HuH-7 (cell line): ENCODE data around the gene HTRA1.

Experiments
- DNase-seq: peaks from one replicate; pipeline ENCODE4 v3.0.0; 2011; ENCODE audit warnings: low spot score

Gene HTRA1

DNA sequence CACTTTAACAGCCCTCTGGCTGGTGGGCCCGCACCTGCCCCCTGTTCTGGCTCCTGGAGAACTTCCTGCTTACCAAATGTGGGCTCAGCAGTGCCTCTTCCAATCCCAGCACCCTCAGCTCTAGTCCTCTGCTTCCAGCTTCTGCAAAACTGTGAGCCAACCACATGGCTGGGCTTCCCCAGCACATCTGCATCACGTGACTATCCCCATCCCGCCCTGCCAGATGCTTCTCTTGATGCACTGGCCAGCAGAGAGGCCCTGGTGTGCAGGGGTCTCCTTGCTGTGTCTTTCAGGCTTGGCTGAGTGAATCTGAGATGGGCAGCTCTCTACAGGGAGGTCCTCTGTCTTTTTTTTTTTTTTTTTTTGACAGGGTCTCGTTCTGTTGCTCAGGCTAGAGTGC is 55.4 kb downstream of the HTRA1 start:
- no peak for DNase-seq

GRCh38 chr10:122519144-122519543 is 57.8 kb downstream of the HTRA1 start:
- no peak for DNase-seq

DNA sequence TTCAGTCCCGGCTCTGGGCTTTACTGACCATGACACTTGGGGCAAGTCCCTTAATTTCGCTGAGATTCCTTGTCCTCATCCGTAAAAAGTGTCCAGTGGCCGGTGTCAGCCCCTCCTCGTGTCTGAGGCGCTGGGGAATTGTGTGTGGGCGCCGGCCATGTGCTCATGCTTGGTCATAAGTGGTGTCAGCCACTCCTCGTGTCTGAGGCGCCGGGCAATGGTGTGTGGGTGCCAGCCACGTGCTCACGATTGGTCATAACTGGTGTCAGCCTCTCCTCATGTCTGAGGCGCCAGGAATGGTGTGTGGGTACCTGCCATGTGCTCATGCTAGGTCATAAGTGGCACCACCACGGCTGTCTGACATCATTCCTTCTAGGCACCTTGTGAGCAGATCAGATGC is 58.5 kb downstream of the HTRA1 start:
- no peak for DNase-seq

DNA sequence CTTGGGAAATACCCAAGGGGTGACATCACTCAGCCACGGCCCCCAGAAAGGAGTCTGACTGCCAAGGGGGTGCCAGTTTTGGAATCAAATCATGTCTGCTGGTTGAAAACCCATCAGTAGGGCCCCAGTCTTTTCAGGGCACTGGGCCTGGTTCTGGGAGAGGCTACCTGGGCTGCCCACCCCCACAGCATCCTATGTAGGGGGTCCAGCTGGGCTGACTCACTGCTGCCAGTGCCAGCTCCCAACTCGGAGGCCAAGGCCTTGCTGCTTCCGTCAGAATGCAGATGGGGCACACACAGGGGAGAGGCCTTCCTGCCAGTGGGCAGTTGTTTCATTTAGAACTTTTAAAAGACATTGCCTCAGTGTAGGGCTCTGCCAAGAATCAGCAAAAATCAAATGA is 59.7 kb downstream of the HTRA1 start:
- DNase-seq = no peak

DNA sequence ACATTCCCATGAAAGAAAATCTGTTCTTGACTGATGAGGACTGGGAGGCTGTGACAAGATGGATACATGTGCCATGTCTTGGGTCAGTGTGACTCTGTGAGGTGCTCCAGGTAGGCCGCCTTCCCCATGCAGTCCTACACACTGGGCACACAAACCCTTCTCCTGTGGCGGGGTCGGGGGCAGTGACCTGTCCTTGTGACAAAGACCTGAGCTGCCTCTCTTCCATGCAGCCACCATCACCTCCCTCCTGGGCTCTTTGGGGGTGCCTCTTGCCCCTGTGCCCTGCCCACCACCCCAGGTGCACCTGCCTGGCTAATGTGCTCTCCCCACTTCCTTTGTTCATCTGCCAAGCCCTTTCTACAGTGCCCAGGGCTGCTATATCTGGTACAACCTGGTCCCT is 63.5 kb downstream of the HTRA1 start:
- DNase-seq = no peak

DNA sequence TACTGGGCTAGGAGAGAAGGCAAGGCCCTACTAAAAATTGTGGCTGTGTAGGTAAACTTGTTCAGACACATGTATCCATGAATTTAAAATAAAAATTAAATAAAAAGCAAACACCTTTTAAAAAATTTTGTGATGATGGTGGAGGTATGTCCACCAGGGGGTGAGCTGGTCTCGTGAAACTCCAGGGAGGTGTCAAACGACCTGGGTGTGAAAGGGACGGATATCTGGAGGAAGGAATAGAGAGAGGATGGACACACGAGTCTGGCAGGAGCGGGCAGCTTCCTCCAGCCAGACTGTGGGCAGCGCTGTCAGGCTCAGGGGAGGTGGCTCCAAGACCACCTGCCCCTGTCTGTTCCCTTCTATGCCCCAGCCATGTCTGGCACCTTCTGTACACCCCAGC is 64.4 kb downstream of the HTRA1 start:
- peak; percentile 78 for DNase-seq

GRCh38 chr10:122526892-122527291 is 65.5 kb downstream of the HTRA1 start:
- no peak for DNase-seq

DNA sequence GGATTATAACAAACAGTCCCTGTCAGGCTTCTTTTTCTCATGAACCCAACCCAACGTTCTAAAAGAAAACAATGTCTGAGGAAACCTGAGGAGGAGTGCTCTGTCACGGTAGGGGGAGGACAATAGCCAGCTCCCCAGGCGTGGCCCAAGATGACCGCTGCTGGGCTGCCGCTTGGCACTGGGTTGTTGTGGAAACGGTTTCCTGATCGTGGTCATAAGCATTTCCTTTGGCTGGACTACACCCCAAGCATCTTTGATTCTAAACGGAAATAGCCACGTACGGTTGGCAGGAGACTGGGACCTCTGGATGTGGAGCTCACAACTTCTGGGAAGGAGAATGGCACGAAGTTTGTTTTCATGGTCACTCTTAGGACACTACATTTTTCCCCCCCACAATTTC is 68.8 kb downstream of the HTRA1 start:
- DNase-seq = no peak

DNA sequence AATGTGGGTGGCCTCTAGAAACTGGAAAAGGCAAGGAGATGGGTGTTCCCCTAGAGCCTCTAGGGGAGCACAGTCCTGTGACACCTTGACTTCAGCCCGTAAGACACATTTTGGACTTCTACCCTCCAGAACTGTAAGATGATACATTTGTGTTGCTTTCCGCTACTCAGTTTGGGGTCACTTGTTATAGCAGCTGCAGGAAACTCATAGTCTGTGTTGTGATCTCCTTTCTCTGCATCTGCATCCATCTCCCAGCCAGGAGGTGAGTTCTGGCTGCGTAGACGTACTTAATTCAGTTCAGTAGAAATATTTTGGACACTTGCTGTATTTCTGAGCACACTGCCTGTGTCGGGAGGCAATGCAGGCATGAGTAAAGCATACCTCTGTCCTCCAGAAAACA is 69.9 kb downstream of the HTRA1 start:
- DNase-seq = no peak

DNA sequence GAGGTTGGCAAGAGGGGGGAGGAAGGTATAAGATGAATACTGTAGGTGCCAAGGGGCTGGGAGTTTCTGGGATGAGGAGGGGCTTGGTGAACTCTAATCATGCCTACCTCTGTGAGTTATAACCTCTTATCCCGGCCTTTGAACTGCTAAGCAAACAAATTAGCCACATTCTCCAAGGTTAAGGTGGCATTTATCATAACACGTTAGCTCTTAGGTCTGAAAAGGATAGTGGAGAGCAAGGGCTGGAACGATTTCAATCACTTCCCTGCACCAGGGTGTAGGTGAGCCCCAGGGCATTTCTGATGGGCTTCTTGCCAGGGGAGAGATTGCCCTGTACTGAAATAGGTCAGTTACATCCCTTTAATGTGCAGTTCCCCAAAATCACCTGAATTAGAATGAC is 70.6 kb downstream of the HTRA1 start:
- no peak for DNase-seq

GRCh38 chr10:122532601-122533296 is 71.4 kb downstream of the HTRA1 start:
- DNase-seq = no peak

DNA sequence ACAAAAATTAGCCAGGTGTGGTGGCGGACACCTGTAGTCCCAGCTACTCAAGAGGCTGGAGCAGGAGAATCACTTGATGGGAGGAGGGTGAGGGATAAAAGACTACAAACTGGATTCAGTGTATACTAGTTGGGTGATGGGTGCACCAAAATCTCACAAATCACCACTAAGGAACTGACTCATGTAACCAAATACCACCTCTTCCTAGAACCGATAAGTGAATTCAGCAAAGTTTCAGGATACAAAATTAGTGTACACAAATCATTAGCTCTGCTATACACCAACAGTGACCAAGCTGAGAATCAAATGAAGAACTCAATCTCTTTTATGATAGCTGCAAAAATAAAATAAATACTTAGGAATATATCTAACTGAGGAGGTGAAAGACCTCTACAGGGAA is 76.2 kb downstream of the HTRA1 start:
- no peak for DNase-seq

- no peak for DNase-seq
Measured at GRCh38 chr10:122541541-122542002, 80.2 kb downstream of the HTRA1 start.

- DNase-seq = no peak
Measured at GRCh38 chr10:122543676-122544445, 82.5 kb downstream of the HTRA1 start.

DNA sequence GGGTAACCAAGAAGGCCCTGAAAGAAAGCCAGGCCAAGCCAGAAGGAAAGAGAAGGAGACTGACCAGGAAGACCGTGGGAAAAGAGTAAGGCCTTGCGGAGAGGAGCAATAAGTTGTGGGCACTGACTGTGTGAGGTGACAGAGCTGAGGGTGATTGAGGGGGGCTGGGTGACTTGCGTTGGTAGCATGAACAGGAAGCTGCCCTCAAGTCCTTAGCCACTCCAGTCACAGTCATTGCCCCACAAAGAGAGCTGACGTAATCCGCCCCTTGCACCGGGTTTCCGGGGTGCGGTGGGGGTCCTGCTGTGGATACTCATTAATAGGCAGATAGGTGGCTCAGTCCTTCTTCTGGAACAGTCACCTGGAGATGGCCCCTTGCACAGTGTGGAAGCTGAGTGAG is 83.1 kb downstream of the HTRA1 start:
- no peak for DNase-seq

DNA sequence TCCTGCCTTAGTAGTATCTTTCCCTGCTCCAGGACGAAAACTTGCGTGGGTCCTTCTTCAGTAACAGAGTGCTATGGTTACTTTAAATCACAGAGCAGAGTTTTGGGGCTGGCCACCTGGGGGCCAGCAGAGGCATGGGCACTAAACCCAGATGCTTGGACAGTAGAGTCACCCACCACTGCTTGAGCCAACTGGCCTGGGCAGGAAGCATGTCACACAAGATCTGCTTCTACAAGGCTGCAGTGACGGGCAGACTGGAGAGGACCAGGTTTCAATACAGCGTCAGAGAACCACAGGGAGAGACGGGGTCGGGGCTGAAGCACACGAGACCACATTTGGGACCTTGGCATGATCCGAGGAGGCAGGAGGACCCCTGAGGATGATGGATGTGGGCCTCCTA is 84.9 kb downstream of the HTRA1 start:
- no peak for DNase-seq

GRCh38 chr10:122548407-122549085 is 87.2 kb downstream of the HTRA1 start:
- no peak for DNase-seq

GRCh38 chr10:122549636-122550035 is 88.3 kb downstream of the HTRA1 start:
- no peak for DNase-seq

DNA sequence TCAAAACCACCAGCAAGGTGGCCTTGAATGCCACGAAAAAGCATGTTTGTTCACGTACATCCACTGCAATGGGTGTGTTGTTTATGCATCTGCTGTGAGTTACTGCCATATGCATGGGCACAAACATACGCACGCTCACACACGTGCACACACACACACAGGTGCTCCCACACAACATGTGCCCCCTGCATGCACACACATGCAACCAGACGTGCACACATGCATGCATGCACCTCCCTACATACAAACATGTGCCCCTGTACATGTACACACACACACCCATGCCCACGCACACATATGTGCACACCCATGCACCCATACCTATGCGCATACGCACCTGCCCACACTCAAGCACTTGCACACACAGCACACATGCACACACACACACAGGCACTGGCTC is 89.1 kb downstream of the HTRA1 start:
- no peak for DNase-seq

DNA sequence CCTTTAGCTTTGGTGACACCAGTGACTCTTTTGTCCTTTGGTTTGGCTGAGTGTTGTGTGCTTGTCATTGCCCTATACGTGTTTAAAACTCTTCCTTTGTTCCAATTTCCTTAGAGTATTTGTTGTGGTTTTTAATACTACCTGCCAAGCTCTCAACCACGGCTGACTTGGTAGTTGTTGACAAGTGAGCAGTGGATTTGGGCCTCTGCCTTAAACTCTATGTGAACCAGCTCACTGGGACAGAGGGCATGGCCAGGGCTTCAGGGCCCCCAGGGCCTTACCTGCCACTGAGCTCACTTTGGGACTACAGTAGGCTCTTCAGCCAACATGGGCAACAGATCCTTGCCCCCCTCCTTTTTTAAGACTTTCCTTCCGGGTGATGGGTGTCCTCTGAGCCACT is 89.6 kb downstream of the HTRA1 start:
- DNase-seq = no peak

- peak; percentile 44 for DNase-seq
Measured at GRCh38 chr10:122551450-122551849, 90.1 kb downstream of the HTRA1 start.

DNA sequence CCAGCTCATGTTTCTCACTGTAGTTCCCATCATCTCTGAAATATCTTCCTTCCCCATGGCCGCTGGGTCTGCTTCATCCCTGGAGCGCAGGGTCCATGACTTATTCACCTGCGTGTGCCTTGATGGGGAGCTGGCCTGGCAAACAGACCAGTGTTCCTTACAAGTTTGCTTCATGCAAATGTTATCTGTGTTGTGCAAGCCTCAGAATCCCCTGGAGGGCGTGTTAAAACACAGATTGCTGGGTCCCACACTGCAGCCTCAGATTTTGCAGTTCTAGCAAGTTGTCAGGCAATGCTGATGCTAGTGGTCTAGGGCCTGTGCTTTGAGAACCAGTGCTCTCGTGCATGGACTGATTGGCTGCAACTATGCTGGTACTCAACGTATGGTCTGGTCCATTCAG is 92.0 kb downstream of the HTRA1 start:
- no peak for DNase-seq
